Posterior cingulate gyrus (tissue), 11 donors: Measurements from ENCODE around the gene OTOGL.
"Not testable (repeated sequence)": the region's sequence is repeated elsewhere in the genome, so short reads cannot be mapped to it uniquely, and the experiment has no call there.

ENCODE experiments used
- DNase-seq, 10 donors: peaks; one replicate each; pipeline versions ENCODE4 v3.0.0 to v3.0.0-alpha.2; 2020 to 2021; ENCODE audit warnings: mixed read lengths in 3 of 10
- intact Hi-C: fragments of 100-400 bp; cut with DNase I; formaldehyde crosslinking; loops from one replicate; pipeline ENCODE4 v1.15.1; 2023

OTOGL gene

GRCh38 chr12:80217011-80217535 lies 117.7 kb downstream of the OTOGL start:
- intact Hi-C loops = no loop called here
- no peak for DNase-seq

DNA sequence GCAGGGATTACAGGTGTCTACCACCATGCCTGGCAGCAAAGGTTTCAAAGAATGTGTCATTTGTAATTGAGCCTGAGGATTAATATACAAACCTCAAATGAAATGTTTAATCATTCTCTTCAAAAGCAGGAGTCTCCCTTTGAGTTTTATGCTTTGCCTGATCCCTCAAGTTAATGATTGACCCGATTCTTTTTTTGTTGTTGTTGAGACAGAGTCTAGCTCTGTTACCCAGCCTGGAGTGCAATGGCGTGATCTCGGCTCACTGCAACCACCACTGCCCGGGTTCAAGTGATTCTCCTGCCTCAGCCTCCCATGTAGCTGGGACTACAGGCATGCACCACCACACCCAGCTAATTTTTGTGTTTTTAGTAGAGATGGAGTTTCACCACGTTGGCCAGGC lies 119.6 kb downstream of the OTOGL start:
- DNase-seq, intact Hi-C loops: not testable (repeated sequence)

DNA sequence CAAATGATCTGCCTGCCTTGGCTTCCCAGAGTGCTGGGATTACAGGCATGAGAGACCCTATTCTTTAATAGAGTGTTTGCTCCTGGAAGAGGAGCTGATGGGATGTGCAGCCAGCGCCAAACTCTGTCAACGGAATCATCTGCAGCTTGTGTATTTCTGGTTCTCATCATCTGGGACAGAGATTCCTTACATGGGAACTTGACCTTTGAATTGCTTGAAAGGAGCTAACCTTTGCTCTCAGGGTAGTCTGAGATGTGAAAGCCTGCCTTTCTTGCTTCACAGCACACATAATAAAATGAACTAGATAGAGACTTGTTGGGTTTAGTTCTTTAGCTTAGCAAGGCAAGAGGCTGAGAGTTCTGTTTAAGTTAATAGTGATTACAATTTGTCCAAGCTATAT lies 120.0 kb downstream of the OTOGL start:
- no peak for DNase-seq
- intact Hi-C loops = no loop called here

DNA sequence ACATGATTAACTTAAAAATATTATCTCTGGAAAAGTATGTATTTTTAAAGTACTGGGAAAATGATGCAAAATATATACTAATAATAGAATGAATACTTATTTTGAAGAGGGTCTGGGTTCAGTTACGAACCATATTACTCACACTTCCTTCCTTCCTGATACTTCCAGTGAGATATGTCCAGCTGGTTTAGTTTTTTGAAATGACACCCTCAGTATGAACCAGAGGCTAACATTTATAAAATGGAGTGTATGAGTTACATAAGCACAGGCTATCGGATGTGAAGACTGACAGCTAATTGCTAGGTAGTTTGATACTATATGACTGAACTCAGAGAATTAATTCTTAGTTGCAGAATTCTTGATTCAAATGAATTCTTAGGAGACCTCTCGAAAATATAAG lies 122.9 kb downstream of the OTOGL start:
- intact Hi-C loops = no loop called here
- DNase-seq = no peak

DNA sequence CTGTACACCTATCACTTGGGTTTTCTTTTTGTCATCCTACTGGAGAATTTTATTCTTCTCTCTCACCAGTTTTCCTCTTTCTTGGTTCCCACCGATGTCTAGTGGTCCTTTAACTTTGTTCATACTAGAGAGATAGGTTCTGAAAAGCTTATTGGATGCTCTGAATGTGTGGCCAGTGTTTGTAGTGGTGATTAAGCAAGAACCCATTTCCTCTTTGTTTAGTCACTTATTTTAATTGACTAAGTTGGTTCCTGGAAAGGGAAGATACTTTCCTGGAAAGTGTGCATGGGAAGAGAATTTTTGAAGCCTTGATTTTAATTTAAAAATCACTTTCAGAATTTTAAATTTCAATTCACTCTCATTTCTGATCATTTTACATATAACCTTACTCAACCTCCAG lies 127.2 kb downstream of the OTOGL start:
- DNase-seq = no peak
- intact Hi-C loops = no loop called here

GRCh38 chr12:80227904-80228303 lies 128.6 kb downstream of the OTOGL start:
- intact Hi-C loops, DNase-seq: not testable (repeated sequence)

GRCh38 chr12:80230068-80230467 lies 130.7 kb downstream of the OTOGL start:
- no peak for DNase-seq
- intact Hi-C loops = no loop called here

DNA sequence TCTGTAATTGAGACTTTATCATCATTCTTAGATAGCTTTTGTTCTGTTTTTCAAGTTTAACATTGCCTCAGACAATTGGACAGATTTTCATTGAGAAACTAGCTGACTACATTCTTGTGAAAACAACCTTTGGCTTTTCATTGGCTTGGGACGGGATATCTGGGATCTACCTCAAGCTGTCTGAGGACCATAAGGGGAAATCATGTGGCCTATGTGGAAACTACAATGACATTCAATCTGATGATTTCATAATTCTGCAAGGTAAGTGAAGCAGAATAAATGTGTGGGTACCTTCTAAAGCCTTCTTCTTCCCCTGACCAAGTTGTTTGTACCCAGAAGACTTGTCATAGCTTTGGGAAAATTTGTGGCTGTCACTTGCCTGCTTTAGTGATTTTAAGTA lies 133.5 kb downstream of the OTOGL start:
- intact Hi-C loops = no loop called here
- no peak for DNase-seq

DNA sequence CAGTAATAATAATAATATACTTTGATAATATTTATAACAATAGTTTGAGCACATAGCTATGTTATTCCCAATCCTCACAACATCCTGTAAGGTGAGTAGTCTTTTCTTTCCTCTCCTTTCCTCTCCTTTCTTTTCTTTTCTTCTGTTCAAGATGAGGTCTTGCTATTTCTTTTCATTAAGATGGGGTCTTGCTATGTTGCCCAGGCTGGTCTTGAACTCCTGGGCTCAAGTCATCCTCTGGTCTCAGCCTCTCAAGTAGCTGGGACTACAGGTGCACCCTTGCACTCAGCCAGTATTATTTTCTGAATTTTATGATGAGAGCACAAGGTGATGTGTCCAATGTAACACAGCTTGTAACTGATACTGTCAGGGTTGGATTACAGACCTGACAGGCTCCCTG lies 134.6 kb downstream of the OTOGL start:
- no peak for DNase-seq
- intact Hi-C loops = no loop called here

DNA sequence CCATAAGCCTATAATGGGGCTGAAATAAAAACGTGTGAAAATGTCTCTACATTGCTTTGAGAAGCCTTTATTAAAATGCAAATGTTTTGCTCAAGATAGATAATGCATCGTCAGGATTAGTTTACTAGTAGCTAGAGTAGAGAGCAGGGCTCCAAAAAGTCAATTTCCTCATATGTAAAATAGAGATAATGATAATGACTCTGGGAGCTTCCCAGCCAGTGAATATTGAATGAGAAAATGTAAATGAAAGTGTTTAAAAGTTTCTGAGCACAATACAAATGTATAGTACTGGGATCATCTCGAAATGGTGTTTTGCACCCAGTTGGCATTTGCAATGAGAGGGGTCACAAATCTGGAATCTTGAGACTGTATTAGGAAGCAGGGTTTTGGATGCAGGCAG lies 135.3 kb downstream of the OTOGL start:
- no peak for DNase-seq

GRCh38 chr12:80235944-80236343 lies 136.6 kb downstream of the OTOGL start:
- intact Hi-C loops = no loop called here
- no peak for DNase-seq

More for the DNA sequence above, 135.3 kb downstream of the OTOGL start:
- intact Hi-C loops = no loop called here

DNA sequence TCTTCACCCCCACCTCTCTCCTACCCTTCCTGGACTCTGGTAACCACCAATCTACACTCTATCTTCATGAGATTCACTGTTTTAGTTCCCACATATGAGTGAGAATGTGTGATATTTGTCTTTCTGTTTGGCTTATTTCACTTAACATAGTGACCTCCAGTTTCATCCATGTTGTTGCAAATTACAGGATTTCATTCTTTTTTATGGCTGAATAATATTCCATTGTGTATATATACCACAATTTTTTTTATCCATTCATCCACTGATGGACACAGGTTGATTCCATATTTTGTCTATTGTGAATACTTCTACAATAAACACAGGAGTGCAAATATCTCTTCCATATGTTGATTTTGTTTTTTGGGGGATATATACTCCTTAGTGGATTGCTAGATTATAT lies 140.5 kb downstream of the OTOGL start:
- DNase-seq = no peak
- intact Hi-C loops = no loop called here

- no peak for DNase-seq
- intact Hi-C loops = no loop called here
Measured at GRCh38 chr12:80241576-80242273, 142.4 kb downstream of the OTOGL start.

DNA sequence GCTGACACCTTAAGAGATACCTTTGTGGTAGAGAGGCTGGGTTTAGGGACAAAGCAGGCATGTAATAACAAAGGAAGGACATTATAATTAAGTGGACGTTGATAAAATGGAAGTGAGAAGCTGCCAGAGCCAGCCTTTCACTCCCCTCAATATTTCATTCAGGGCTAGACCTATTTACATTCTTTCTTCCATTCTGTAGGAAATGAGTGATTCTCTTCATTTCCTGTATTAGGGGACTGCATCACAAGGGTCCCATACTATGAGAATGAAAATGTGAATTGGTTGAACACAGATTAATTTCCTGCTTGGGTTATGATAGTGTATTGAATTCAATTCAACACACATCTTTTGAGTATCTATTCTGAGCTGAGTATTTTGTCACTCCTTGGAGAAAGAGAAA lies 143.0 kb downstream of the OTOGL start:
- intact Hi-C loops = no loop called here
- DNase-seq = no peak

DNA sequence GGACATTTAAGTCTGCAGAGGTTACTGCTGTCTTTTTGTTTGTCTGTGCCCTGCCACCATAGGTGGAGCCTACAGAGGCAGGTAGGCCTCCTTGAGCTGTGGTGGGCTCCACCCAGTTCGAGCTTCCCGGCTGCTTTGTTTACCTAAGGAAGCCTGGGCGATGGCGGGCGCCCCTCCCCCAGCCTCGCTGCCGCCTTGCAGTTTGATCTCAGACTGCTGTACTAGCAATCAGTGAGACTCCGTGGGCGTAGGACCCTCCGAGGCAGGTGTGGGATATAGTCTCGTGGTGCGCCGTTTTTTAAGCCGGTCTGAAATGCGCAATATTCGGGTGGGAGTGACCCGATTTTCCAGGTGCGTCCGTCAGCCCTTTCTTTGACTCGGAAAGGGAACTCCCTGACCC lies 150.2 kb downstream of the OTOGL start:
- intact Hi-C loops, DNase-seq: not testable (repeated sequence)

- no peak for DNase-seq
- intact Hi-C loops = no loop called here
Measured at GRCh38 chr12:80257920-80258319, 158.6 kb downstream of the OTOGL start.

DNA sequence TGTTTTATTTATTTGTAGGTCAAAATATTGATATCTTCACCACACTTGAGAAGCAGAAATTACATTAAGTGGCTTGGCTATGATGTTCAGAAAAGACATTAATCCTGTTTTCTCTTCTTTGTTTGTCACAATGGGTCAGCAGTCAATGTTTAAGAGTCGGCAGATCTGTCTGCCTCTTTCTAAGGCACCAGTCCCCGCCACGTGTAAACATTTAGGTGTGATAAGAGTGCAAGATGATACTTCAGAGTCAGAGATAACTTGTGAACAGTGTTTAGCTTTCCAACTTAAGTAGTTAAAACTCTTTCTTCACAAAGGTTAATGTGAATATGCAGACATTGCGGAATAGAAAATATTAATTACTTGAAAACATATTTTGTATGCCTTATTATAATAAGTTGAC lies 160.9 kb downstream of the OTOGL start:
- no peak for DNase-seq
- intact Hi-C loops = no loop called here

DNA sequence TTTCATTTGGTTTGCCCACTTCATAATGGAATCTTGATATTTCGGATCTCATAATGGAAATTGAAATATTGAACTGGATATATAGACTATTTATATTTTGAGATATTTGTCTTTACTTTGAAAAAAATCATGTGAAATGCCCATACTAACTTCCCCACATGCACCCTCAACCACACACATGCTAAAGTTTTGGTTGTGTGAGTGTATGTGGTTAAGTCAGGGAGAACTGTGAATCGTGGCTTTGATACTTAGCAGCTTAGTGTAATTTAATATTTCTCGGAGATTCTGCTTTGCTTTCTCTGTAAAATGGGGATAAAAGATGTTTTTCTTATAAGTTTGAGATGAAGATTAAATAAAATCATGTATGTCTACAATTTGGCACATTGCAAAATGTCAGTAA lies 162.1 kb downstream of the OTOGL start:
- DNase-seq = no peak
- intact Hi-C loops = no loop called here

DNA sequence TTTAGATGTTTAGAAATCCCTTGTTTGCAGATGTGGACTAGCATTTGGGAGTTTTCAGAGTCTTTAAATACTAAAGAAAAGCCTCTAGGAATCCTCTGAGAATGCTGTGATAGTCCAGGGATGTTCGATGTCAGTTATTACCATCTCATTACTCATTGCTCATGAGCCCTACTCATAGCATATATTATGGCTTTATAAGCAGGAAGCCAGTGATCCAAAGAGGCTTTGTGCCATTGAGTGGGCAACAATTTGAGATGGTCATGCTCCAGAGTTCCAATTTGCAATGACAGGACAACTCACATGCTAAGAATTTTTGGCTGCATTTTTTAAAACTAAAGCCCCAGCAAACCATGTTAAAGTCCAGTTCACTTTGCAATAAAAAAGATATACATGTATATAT lies 163.0 kb downstream of the OTOGL start:
- intact Hi-C loops = no loop called here

DNA sequence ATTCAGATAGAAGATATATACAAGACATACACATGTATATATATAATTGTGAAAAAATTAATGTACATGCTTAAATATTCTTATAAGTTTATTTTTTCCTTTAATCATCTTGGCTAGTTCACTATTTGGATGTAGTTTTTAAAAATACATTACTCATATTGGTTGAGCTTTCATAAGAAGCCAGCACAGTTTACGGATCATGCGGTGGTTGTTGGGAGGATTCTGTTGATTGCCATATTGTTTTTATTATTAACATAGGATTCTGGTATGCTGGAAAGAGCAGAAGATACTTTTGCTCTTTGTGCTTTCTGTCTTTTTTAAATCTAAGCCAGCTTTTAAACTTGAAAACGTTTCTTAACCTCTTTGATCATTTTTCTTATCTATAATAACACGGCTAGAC lies 163.4 kb downstream of the OTOGL start:
- intact Hi-C loops = no loop called here
- DNase-seq = no peak

More for the DNA sequence above, 163.0 kb downstream of the OTOGL start:
- no peak for DNase-seq

DNA sequence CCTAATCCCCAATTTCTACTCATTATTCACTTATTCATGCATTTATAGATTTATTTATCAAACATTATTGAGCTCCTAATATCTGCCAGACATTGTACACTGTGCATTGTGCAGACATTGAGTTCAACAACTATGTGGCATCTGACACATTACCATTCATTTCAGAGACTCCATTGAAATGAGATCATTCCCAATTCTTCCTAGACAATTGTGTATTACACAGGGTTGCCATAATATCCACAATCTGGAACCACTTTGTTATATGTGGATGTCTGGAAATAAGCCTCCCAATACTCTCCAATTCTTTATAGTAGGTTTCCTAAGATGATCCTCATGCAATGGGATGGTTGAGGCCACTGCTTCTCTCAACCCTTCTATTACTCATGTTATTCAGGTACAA lies 165.0 kb downstream of the OTOGL start:
- DNase-seq = no peak
- intact Hi-C loops = no loop called here

GRCh38 chr12:80264891-80265290 lies 165.6 kb downstream of the OTOGL start:
- peak in 2 of 10 donors; percentile 21 to 37 for DNase-seq
- intact Hi-C loops = loop anchor here (5.0 kb wide), 1 partner anchor 68 kb away; no protein-coding TSS in a partner anchor
